K562 (cell line): Measurements from ENCODE around the gene LRIT1. TPM values are rescaled to one million over a fixed set of nuclear protein-coding genes. Genes with fewer than 3 reads are reported as not detected.

Experiments used
- ATAC-seq: fragments of 200-7000 bp; cut with Tn5 transposase; 3 replicates; pipeline ENCODE4 v1.9.1; 2020; ENCODE audit warnings: moderate library complexity
- BruUV-seq: library from RNA; stranded (reverse); fragments of 400-500 nt; replicated peaks from 2 replicates; lab custom pipeline; 2021; lab: Mats Ljungman, UMichigan
- CTCF ChIA-PET: fragments of 300-600 bp; formaldehyde crosslinking; extraction: SDS; loops from one replicate; lab custom pipeline; 2021; ENCODE audit warnings: low intra/inter-chr PET ratio; lab: Yijun Ruan, JAX
- POLR2A ChIA-PET: fragments of 300-600, 350-650 bp; sonication (Branson Sonifier 250); formaldehyde crosslinking; extraction: SDS; loops from one replicate; lab custom pipeline; 2021; ENCODE audit warnings: antibody characterized with exemption, inconsistent platforms; lab: Yijun Ruan, JAX
- DNase-seq, 4 experiments: peaks; one replicate each; pipeline versions ENCODE4 v3.0.0 to v3.0.0-alpha.2; 2011 to 2018; ENCODE audit warnings: low spot score in 3 of 4, mixed read lengths in 3 of 4; ENCODE audit errors: extremely low read depth in 1 of 4
- FAIRE-seq: peaks from 2 replicates; lab custom pipeline; 2011; peaks lifted over from hg19 to GRCh38; lab: Jason Lieb, UNC
- H2AFZ ChIP-seq: 2 replicates; pipeline ENCODE4 v1.6.0; 2011; ENCODE audit warnings: low read depth, low read length, control low read depth, inconsistent platforms
- H3K27ac ChIP-seq: fragments of 200-600 bp; 3 replicates; pipeline ENCODE4 v1.8.0; 2011; ENCODE audit warnings: low read depth, mild to moderate bottlenecking, control low read depth, inconsistent platforms, low read length, moderate library complexity, mixed read lengths; ENCODE audit errors: extremely low read depth
- H3K27me3 ChIP-seq, 2 experiments: fragments of 300-600 bp in 1 of 2; 2 replicates in 1 of 2; 3 replicates in 1 of 2; pipeline versions ENCODE4 v1.6.0 to v1.8.0; 2011; ENCODE audit warnings: inconsistent platforms in 2 of 2, low read length in 2 of 2, mild to moderate bottlenecking in 1 of 2, mixed read lengths in 1 of 2, moderate library complexity in 1 of 2; ENCODE audit not compliant: control insufficient read depth in 2 of 2, insufficient read depth in 2 of 2
- H3K36me3 ChIP-seq: fragments of 300-600 bp; 3 replicates; pipeline ENCODE4 v1.8.0; 2011; ENCODE audit warnings: mild to moderate bottlenecking, low read length, inconsistent platforms; ENCODE audit not compliant: control insufficient read depth, insufficient read depth
- H3K4me1 ChIP-seq, 2 experiments: fragments of 200-600 bp in 1 of 2; replicated peaks in 1 of 2; 2 replicates in 1 of 2; 3 replicates in 1 of 2; pipeline versions ENCODE4 v1.5.1 to v1.8.0; 2011; ENCODE audit warnings: inconsistent platforms in 2 of 2, low read length in 2 of 2, mild to moderate bottlenecking in 1 of 2, mixed read lengths in 1 of 2, moderate library complexity in 1 of 2; ENCODE audit not compliant: control insufficient read depth in 2 of 2, insufficient read depth in 2 of 2
- H3K4me2 ChIP-seq: 2 replicates; pipeline ENCODE4 v1.6.1; 2011; ENCODE audit warnings: low read length, control low read depth, inconsistent platforms, mixed read lengths; ENCODE audit not compliant: insufficient read depth
- H3K4me3 ChIP-seq: fragments of 200-600 bp; sonication (generic), shearing (Covaris generic); 2 replicates; pipeline ENCODE4 v1.5.1; 2016; ENCODE audit warnings: control low read depth, inconsistent platforms
- H3K79me2 ChIP-seq: fragments of 200-600 bp; 3 replicates; pipeline ENCODE4 v1.8.0; 2011; ENCODE audit warnings: low read length, inconsistent platforms; ENCODE audit not compliant: control insufficient read depth, insufficient read depth
- H3K9ac ChIP-seq, 2 experiments: 2 replicates each; pipeline versions ENCODE4 v1.6.0 to v1.6.1; 2011; ENCODE audit warnings: low read depth in 2 of 2, low read length in 2 of 2, control low read depth in 1 of 2, inconsistent platforms in 1 of 2, mild to moderate bottlenecking in 1 of 2, mixed read lengths in 1 of 2; ENCODE audit not compliant: insufficient read depth in 1 of 2
- H3K9me1 ChIP-seq: one replicate; pipeline ENCODE4 v1.6.0; 2011; ENCODE audit warnings: inconsistent platforms, mild to moderate bottlenecking, low read length, moderate library complexity; ENCODE audit not compliant: control insufficient read depth, insufficient read depth
- H3K9me3 ChIP-seq: replicated peaks from 2 replicates; pipeline ENCODE4 v1.5.1; 2011; ENCODE audit warnings: low read depth, low read length, inconsistent platforms; ENCODE audit not compliant: control insufficient read depth, insufficient read depth
- H4K20me1 ChIP-seq: replicated peaks from 2 replicates; pipeline ENCODE4 v1.6.1; 2011; ENCODE audit warnings: low read length, inconsistent platforms, mixed read lengths; ENCODE audit not compliant: control insufficient read depth, insufficient read depth
- BACH1 ChIP-seq: fragments of 200-800 bp; sonication (Bioruptor generic); IDR thresholded peaks from 2 replicates; pipeline ENCODE4 v1.6.1; 2016; ENCODE audit warnings: missing genetic modification characterization, missing compliant biosample characterization
- BCL6 ChIP-seq: fragments of 250-450 bp; sonication (Bioruptor Pico); IDR thresholded peaks from 2 replicates; pipeline ENCODE4 v1.4.0; 2020
- DPF2 ChIP-seq: fragments of 450-650 bp; IDR thresholded peaks from 2 replicates; pipeline ENCODE4 v1.6.1; 2016
- PYGO2 ChIP-seq: fragments of 450-650 bp; IDR thresholded peaks from 2 replicates; pipeline ENCODE4 v1.6.1; 2016; ENCODE audit warnings: mild to moderate bottlenecking, missing genetic modification characterization, moderate library complexity, missing compliant biosample characterization
- RFX1 ChIP-seq: fragments of 450-650 bp; IDR thresholded peaks from 2 replicates; pipeline ENCODE4 v1.6.1; 2016; ENCODE audit warnings: mild to moderate bottlenecking, moderate library complexity
- SMC3 ChIP-seq: conservative IDR thresholded peaks from 2 replicates; pipeline ENCODE4 v1.6.1; 2011; ENCODE audit warnings: low read depth, low read length, improper control_type of control experiment; ENCODE audit not compliant: insufficient read depth
- SRF ChIP-seq, 2 experiments: fragments of 250-450, 450-650 bp in 1 of 2; sonication (Bioruptor Pico) in 1 of 2; sonication (generic) in 1 of 2; formaldehyde crosslinking; IDR thresholded peaks; 2 replicates each; pipeline versions ENCODE4 v1.5.0 to v1.5.1; 2020 to 2022; ENCODE audit warnings: mild to moderate bottlenecking in 1 of 2, missing genetic modification reagents in 1 of 2
- TFAM ChIP-seq: fragments of 250-450 bp; sonication (Bioruptor Pico); conservative IDR thresholded peaks from 2 replicates; pipeline ENCODE4 v1.5.0; 2021; ENCODE audit warnings: mild to moderate bottlenecking, moderate library complexity
- ZNF197 ChIP-seq: fragments of 200-800 bp; sonication (Bioruptor generic); IDR thresholded peaks from 2 replicates; pipeline ENCODE4 v1.6.1; 2016; ENCODE audit warnings: low read depth, missing genetic modification characterization, missing compliant biosample characterization
- WGBS: fragments of 100-300 bp; shearing (Covaris generic); methylation state at CpG from one replicate; pipeline ENCODE4 v1.1.6; 2016; ENCODE audit warnings: low coverage, mixed read lengths; ENCODE audit not compliant: insufficient coverage; ENCODE audit errors: missing lambda C conversion rate; 5-methylcytosine and 5-hydroxymethylcytosine counted together
- in situ Hi-C: fragments of 300-500 bp; cut with MboI; formaldehyde crosslinking; loops from 4 replicates; pipeline ENCODE4 v1.15.0; 2018; ENCODE audit warnings: inconsistent platforms, mixed read lengths
- intact Hi-C: fragments of 100-400 bp; cut with micrococcal nuclease; formaldehyde crosslinking; loops from 2 replicates; pipeline ENCODE4 v1.14.2; 2022
- polyA plus RNA-seq, 8 experiments: library from polyadenylated mRNA; depleted of rRNA in 4 of 8; stranded (reverse) in 5 of 8; unstranded in 3 of 8; fragments of >200 nt; fragmentation: Nextera tagmentation in 2 of 8; fragmentation: Illumina TruSeq in 1 of 8; extraction: Ambion mirVana in 2 of 8; extraction: Trizol in 1 of 8; gene quantifications; 2 replicates each; pipeline versions ENCODE4 v1.2.1 to v1.2.3, GENCODE V29; 2011 to 2014; ENCODE audit warnings: inconsistent platforms in 1 of 8, missing spikeins in 1 of 8
- total RNA-seq, 7 experiments: library from RNA; depleted of rRNA in 6 of 7; stranded (reverse); fragments of >200 nt in 6 of 7; fragmentation: Illumina TruSeq in 2 of 7; extraction: Trizol in 2 of 7; gene quantifications; 2 replicates each; pipeline versions ENCODE4 v1.2.1 to v1.2.3, GENCODE V29; 2011 to 2021; ENCODE audit warnings: low replicate concordance in 1 of 7
- TF ChIP-seq, protein P1 (sequence below): sonication (generic); formaldehyde crosslinking; IDR thresholded peaks from 2 replicates; pipeline ENCODE4 v1.9.0; 2022; ENCODE audit warnings: mild to moderate bottlenecking, missing genetic modification reagents
- TF ChIP-seq, protein P2 (sequence below): fragments of 250-450 bp; sonication (Bioruptor Pico); IDR thresholded peaks from 2 replicates; pipeline ENCODE4 v1.8.0; 2021; ENCODE audit warnings: moderate library complexity, mild to moderate bottlenecking, inconsistent platforms
- TF ChIP-seq, protein P3 (sequence below), 2 experiments: IDR thresholded peaks in 1 of 2; conservative IDR thresholded peaks in 1 of 2; 2 replicates each; pipeline ENCODE4 v1.6.1; 2016; ENCODE audit warnings: low read depth in 2 of 2, mild to moderate bottlenecking in 1 of 2, missing compliant biosample characterization in 1 of 2, missing genetic modification characterization in 1 of 2, moderate library complexity in 1 of 2

The LRIT1 gene
- total and polyA plus RNA-seq, 9 of the 15 experiments (the other 6 are each of a cell fraction or from before 2014, with no cell fraction given): not detected

DNA sequence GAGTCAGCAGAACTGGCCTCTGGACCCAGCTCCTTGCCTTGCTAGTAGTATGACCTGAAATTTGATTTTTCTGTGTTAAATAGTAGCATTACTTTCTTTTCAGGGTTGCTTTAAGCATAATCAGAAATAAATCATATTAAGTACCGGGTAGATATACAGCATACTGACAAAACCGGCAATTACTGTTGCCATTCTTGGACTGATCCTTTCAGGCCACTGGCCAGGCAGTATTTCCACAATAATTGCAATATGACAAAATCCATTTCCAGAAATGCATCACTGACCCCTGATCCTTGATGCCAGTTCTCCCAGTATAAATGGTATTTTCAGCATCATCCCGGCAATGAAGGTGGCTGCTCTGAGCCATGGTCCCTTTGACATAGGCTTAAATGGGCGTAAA lies 6.9 kb downstream of the LRIT1 start:
- DNase-seq: no peak
- no peak for TF ChIP-seq ZNF197
- no peak for TF ChIP-seq BCL6 (CRISPR knock-in tag)
- TF ChIP-seq BACH1 (tag): no peak
- no peak for FAIRE-seq
- ChIA-PET CTCF (no interaction called here), POLR2A (interaction anchor here (3.1 kb wide), 1 partner anchor 12 kb away, joined by 13 read pairs; the partner anchor contains the start of gene RGR)
- H2AFZ ChIP-seq: no peak overlapping the region
- no peak overlapping the region for H3K9ac ChIP-seq
- H3K9me3 ChIP-seq: no peaks in the 10 kb centered on the region
- no peak overlapping the region for H3K4me3 ChIP-seq
- WGBS: 0% methylated on average over 4 of the region's 4 CpGs
- no peaks in the 10 kb centered on the region for H3K79me2 ChIP-seq
- H3K36me3 ChIP-seq: no peaks in the 10 kb centered on the region
- H3K27ac ChIP-seq: no peak overlapping the region
- peaks cover 0 to 7% of the 10 kb centered on the region in 2 experiments; a peak in 2 of 5 replicates for H3K4me1 ChIP-seq
- no TSS peak for BruUV-seq
- no peak for ATAC-seq
- no peaks in the 10 kb centered on the region for H4K20me1 ChIP-seq
- peaks cover 19 to 57% of the 10 kb centered on the region in 2 experiments; a peak in 4 of 5 replicates for H3K27me3 ChIP-seq
- no peak overlapping the region for H3K4me2 ChIP-seq
- in situ Hi-C loops: no loop called here
- intact Hi-C loops: no loop called here
- H3K9me1 ChIP-seq: no peaks in the 10 kb centered on the region

DNA sequence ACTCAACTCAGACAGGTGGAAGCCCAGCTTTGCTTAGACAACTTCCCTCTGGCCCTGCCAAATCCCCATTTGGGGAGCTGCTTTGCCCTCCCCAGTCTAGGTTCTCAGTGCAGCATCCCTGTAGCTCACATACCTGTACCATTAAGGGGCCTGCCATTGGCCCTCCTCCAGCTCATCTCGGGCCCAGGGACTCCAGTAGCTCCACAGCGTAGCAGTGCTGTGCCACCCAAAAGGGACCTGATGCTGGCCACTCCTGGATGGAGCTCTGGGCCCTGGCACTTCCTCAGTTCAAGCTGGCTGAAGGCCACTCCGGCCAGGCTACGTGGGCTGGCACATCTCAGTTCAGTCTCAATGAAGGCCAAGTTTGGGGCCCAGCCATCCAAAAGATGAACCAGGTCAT lies 7.4 kb downstream of the LRIT1 start:
- peaks cover 19 to 52% of the 10 kb centered on the region in 2 experiments; a peak in 4 of 5 replicates for H3K27me3 ChIP-seq
- BruUV-seq: no TSS peak
- DNase-seq: no peak
- 0% methylated on average over 4 of the region's 4 CpGs for WGBS
- TF ChIP-seq DPF2 (no peak), PYGO2 (tag) (no peak), SRF (CRISPR knock-in tag; IDR thresholded peaks at IDR 0.05) (no peak), TFAM (CRISPR knock-in tag) (no peak), SMC3 (no peak), RFX1 (no peak)
- TF ChIP-seq, protein P1, sequence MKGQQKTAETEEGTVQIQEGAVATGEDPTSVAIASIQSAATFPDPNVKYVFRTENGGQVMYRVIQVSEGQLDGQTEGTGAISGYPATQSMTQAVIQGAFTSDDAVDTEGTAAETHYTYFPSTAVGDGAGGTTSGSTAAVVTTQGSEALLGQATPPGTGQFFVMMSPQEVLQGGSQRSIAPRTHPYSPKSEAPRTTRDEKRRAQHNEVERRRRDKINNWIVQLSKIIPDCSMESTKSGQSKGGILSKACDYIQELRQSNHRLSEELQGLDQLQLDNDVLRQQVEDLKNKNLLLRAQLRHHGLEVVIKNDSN (CRISPR knock-in tag): no peak
- TF ChIP-seq, protein P2, sequence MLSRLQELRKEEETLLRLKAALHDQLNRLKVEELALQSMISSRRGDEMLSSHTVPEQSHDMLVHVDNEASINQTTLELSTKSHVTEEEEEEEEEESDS (CRISPR knock-in tag): no peak
- TF ChIP-seq, protein P3, sequence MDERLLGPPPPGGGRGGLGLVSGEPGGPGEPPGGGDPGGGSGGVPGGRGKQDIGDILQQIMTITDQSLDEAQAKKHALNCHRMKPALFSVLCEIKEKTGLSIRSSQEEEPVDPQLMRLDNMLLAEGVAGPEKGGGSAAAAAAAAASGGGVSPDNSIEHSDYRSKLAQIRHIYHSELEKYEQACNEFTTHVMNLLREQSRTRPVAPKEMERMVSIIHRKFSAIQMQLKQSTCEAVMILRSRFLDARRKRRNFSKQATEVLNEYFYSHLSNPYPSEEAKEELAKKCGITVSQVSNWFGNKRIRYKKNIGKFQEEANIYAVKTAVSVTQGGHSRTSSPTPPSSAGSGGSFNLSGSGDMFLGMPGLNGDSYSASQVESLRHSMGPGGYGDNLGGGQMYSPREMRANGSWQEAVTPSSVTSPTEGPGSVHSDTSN (CRISPR knock-in tag; IDR thresholded peaks at IDR 0.05; ENCODE audit: low read depth): no peak
- TF ChIP-seq, protein P3 (tag; conservative IDR thresholded peaks at IDR 0.05; ENCODE audit: low read depth): no peak
- no peaks in the 10 kb centered on the region for H4K20me1 ChIP-seq
- ATAC-seq: no peak
- H3K9me1 ChIP-seq: no peaks in the 10 kb centered on the region
- CTCF ChIA-PET: no interaction called here
- H3K79me2 ChIP-seq: no peaks in the 10 kb centered on the region
- H3K9me3 ChIP-seq: no peaks in the 10 kb centered on the region
- POLR2A ChIA-PET: interaction anchor here (3.1 kb wide), 1 partner anchor 12 kb away, joined by 13 read pairs; the partner anchor contains the start of gene RGR
- no peaks in the 10 kb centered on the region for H3K36me3 ChIP-seq
- no peak overlapping the region for H3K4me2 ChIP-seq
- no peak overlapping the region for H3K9ac ChIP-seq
- H3K4me3 ChIP-seq: no peak overlapping the region
- peaks cover 0 to 7% of the 10 kb centered on the region in 2 experiments; a peak in 2 of 5 replicates for H3K4me1 ChIP-seq
- in situ Hi-C loops (no loop called here), intact Hi-C loops (no loop called here)
- no peak overlapping the region for H2AFZ ChIP-seq
- no peak for FAIRE-seq
- H3K27ac ChIP-seq: no peak overlapping the region
